Neural cell (in vitro differentiated cells): Measurements from ENCODE around the gene CCDC12. TPM values are rescaled to one million over a fixed set of nuclear protein-coding genes. Genes with fewer than 3 reads are reported as not detected.

Source experiments
- H2AFZ ChIP-seq: fragments of 200-600, 300-800 bp; sonication (generic), shearing (Covaris generic); 2 replicates; pipeline ENCODE4 v1.6.0; 2014; ENCODE audit warnings: low read depth, mild to moderate bottlenecking, antibody characterized with exemption, low read length, moderate library complexity
- H3F3A ChIP-seq: fragments of 200-600 bp; shearing (Covaris generic); 2 replicates; pipeline ENCODE4 v1.6.1; 2016; ENCODE audit warnings: mild to moderate bottlenecking, moderate library complexity, mixed read lengths, antibody characterized with exemption, low read length; ENCODE audit not compliant: insufficient read depth, poor library complexity, severe bottlenecking
- H3K27ac ChIP-seq: fragments of 200-600, 300-800 bp; sonication (generic), shearing (Covaris generic); 2 replicates; pipeline ENCODE4 v1.5.1; 2014; ENCODE audit warnings: mild to moderate bottlenecking, low read length, moderate library complexity
- H3K27me3 ChIP-seq: fragments of 300-800, 200-600 bp; sonication (generic), shearing (Covaris generic); 2 replicates; pipeline ENCODE4 v1.6.0; 2014; ENCODE audit warnings: mild to moderate bottlenecking, low read depth, low read length, moderate library complexity; ENCODE audit not compliant: insufficient read depth
- H3K36me3 ChIP-seq: fragments of 300-800, 200-600 bp; sonication (generic), shearing (Covaris generic); 2 replicates; pipeline ENCODE4 v1.5.1; 2014; ENCODE audit warnings: mild to moderate bottlenecking, antibody characterized with exemption, low read length, moderate library complexity; ENCODE audit not compliant: insufficient read depth
- H3K4me2 ChIP-seq: fragments of 300-800, 200-600 bp; sonication (generic), shearing (Covaris generic); 2 replicates; pipeline ENCODE4 v1.6.0; 2014; ENCODE audit warnings: mild to moderate bottlenecking, low read length
- H3K4me3 ChIP-seq: fragments of 300-800, 200-600 bp; sonication (generic), shearing (Covaris generic); 2 replicates; pipeline ENCODE4 v1.5.1; 2014; ENCODE audit warnings: mild to moderate bottlenecking, low read length, moderate library complexity
- H3K79me2 ChIP-seq: fragments of 200-600 bp; shearing (Covaris generic); replicated peaks from 2 replicates; pipeline ENCODE4 v1.6.0; 2014; ENCODE audit warnings: mild to moderate bottlenecking, low read length, moderate library complexity; ENCODE audit not compliant: insufficient read depth
- H3K9ac ChIP-seq: fragments of 300-800, 200-600 bp; sonication (generic), shearing (Covaris generic); 2 replicates; pipeline ENCODE4 v1.6.1; 2016; ENCODE audit warnings: mild to moderate bottlenecking, low read length, mixed read lengths
- H3K9me2 ChIP-seq: fragments of 200-600 bp; shearing (Covaris generic); 2 replicates; pipeline ENCODE4 v1.6.1; 2016; ENCODE audit warnings: mild to moderate bottlenecking, low read length, mixed read lengths; ENCODE audit not compliant: insufficient read depth
- H3K9me3 ChIP-seq: fragments of 200-600, 300-800 bp; sonication (generic), shearing (Covaris generic); 2 replicates; pipeline ENCODE4 v1.6.1; 2016; ENCODE audit warnings: mild to moderate bottlenecking, mixed run types, low read length, moderate library complexity, mixed read lengths
- H4K20me1 ChIP-seq: fragments of 200-600 bp; shearing (Covaris generic); 2 replicates; pipeline ENCODE4 v1.6.1; 2016; ENCODE audit warnings: mild to moderate bottlenecking, mixed run types; ENCODE audit not compliant: insufficient read depth
- CTCF ChIP-seq: fragments of 450-650 bp; IDR thresholded peaks from 2 replicates; pipeline ENCODE4 v1.5.1; 2014; ENCODE audit warnings: antibody characterized with exemption, mild to moderate bottlenecking, moderate library complexity; ENCODE audit not compliant: poor library complexity, severe bottlenecking
- EP300 ChIP-seq: fragments of 450-650 bp; conservative IDR thresholded peaks from 2 replicates; pipeline ENCODE4 v1.6.1; 2014; ENCODE audit warnings: antibody characterized with exemption, mild to moderate bottlenecking, moderate library complexity; ENCODE audit not compliant: poor library complexity, severe bottlenecking
- EZH2 ChIP-seq: fragments of 200-600, 300-800 bp; shearing (Covaris generic), sonication (generic); IDR thresholded peaks from 2 replicates; pipeline ENCODE4 v1.6.1; 2014; ENCODE audit warnings: antibody characterized with exemption, low read length, borderline replicate concordance, mild to moderate bottlenecking; ENCODE audit not compliant: insufficient read depth, poor library complexity, severe bottlenecking
- MXI1 ChIP-seq: fragments of 450-650 bp; conservative IDR thresholded peaks from 2 replicates; pipeline ENCODE4 v1.6.1; 2014; ENCODE audit warnings: antibody characterized with exemption, mild to moderate bottlenecking; ENCODE audit not compliant: poor library complexity, severe bottlenecking
- POLR2AphosphoS5 ChIP-seq: IDR thresholded peaks from 2 replicates; pipeline ENCODE4 v1.6.1; 2012
- RAD21 ChIP-seq: fragments of 450-650 bp; conservative IDR thresholded peaks from 2 replicates; pipeline ENCODE4 v1.6.1; 2014; ENCODE audit warnings: antibody characterized with exemption, mild to moderate bottlenecking, moderate library complexity
- REST ChIP-seq: IDR thresholded peaks from 2 replicates; pipeline ENCODE4 v1.6.1; 2012; ENCODE audit warnings: borderline replicate concordance
- SMC3 ChIP-seq: fragments of 450-650 bp; conservative IDR thresholded peaks from 2 replicates; pipeline ENCODE4 v1.6.1; 2014; ENCODE audit warnings: antibody characterized with exemption, mild to moderate bottlenecking, moderate library complexity; ENCODE audit not compliant: poor library complexity
- TAF1 ChIP-seq: IDR thresholded peaks from 2 replicates; pipeline ENCODE4 v1.6.1; 2012; ENCODE audit warnings: low read depth
- polyA plus RNA-seq: library from polyadenylated mRNA; depleted of rRNA; stranded (reverse); fragments of >200 nt; gene quantifications from 2 replicates; pipeline ENCODE4 v1.2.3, GENCODE V29; 2014

CCDC12 gene
- polyA plus RNA-seq, 1 donor from 2014 or later, result 46.4 TPM

DNA sequence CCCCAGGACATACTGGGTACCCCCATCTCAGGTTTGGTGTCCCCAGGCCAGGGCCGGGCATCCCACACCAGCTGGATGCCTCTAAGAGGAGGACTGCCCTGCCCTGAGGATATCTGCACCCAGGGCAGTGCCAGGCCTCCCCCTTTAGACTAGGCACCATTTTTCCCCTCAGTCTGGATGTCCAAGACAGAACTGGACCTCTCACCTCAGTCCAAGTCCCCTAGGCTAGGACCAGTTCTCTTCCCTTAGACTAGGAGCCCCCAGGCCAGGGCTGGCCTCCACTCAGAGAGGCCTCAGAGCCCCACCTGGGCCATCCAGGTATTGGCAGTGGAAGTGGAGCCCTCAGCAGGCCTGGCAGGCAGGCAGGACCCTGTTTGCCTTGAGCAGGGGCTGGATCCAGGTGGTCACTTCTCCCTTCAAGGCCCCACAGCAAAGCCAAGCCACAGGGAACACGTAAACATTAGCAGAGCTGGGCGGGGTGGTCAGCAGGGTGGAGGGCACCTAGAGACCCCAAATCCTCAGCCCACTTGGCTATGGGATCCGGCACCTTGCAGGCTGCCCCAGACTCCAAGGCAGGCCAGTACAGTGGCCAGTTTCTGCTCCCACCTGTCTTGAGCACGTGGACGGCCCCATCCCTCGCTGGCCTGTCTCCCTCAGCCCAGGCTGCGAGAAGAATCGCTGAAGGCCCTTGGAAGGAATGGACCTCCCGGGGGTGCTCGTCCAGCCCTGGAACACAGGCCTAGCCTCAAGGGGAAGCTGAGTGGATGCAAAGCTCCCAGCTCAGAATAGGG is 70.7 kb downstream of the CCDC12 start (continued):
- no peak for TF ChIP-seq POLR2AphosphoS5

DNA sequence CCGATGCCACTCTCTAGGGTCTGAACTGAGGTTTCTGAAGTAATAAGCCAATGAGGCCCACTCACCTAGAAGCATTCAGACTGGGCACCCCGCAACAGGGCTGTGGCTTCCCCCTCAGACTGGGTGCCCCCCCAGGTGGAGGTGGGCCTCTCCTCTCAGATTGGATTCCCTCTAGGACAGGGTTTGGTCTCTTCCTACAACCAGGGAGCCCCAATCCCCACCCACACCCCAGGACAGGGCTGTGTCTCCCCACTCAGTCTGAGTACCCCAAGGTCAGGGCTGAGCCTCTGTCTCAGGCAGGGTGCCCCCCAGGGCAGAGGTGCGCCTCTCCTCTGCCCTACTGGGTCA is 71.4 kb downstream of the CCDC12 start:
- H3K79me2 ChIP-seq, result no peaks in the 10 kb centered on the region
- no peaks in the 10 kb centered on the region for H3F3A ChIP-seq
- no peaks in the 10 kb centered on the region for H3K9me3 ChIP-seq
- no peak overlapping the region for H3K9ac ChIP-seq
- TF ChIP-seq EZH2 (no peak), REST (no peak)
- H3K27me3 ChIP-seq, result no peaks in the 10 kb centered on the region
- H3K4me2 ChIP-seq, result no peak overlapping the region
- no peak overlapping the region for H2AFZ ChIP-seq
- no peaks in the 10 kb centered on the region for H3K36me3 ChIP-seq
- H3K27ac ChIP-seq, result no peak overlapping the region
- no peak overlapping the region for H3K4me3 ChIP-seq
- H4K20me1 ChIP-seq, result no peaks in the 10 kb centered on the region
- H3K9me2 ChIP-seq, result no peaks in the 10 kb centered on the region

GRCh38 chr3:46904303-46905212 is 72.0 kb downstream of the CCDC12 start:
- no peaks in the 10 kb centered on the region for H3K79me2 ChIP-seq
- TF ChIP-seq EP300 (no peak), REST (no peak), SMC3 (no peak), CTCF (no peak), MXI1 (no peak), POLR2AphosphoS5 (no peak), EZH2 (no peak), TAF1 (no peak), RAD21 (no peak)
- H3K27ac ChIP-seq, result no peak overlapping the region
- H3F3A ChIP-seq, result no peaks in the 10 kb centered on the region
- no peak overlapping the region for H3K4me3 ChIP-seq
- no peak overlapping the region for H3K9ac ChIP-seq
- H3K4me2 ChIP-seq, result no peak overlapping the region
- no peaks in the 10 kb centered on the region for H3K36me3 ChIP-seq
- no peak overlapping the region for H2AFZ ChIP-seq
- no peaks in the 10 kb centered on the region for H4K20me1 ChIP-seq
- no peaks in the 10 kb centered on the region for H3K9me2 ChIP-seq
- no peaks in the 10 kb centered on the region for H3K27me3 ChIP-seq
- no peaks in the 10 kb centered on the region for H3K9me3 ChIP-seq
